Measurements from ENCODE around the gene DPT.

Gene DPT

DNA sequence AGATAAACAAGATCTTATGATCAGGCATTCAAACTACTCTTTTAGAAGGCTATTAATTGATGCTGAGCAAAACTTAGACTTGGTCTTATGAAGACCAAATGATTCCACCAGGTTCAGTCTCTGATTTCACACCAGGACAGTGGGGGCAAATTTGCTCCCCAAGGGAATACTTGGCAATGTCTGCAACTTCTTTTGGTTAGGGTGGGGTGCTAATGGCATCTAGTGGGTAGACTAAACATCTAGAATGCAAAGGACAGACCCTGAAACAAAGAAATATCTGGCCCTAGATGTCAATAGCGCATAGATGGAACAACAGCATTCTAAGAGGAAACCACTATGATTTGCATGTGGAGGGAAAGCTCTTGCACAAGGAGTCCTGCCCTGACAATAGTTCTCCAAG is 30.6 kb downstream of the DPT start:
- no peak for DNase-seq (ENCODE audit: extremely low read depth, low read depth)
- no peak for TF ChIP-seq CTCF (IDR thresholded peaks at IDR 0.05; ENCODE audit: low read depth, low read length)

GRCh38 chr1:168697356-168698126 is 31.5 kb downstream of the DPT start:
- TF ChIP-seq CTCF (IDR thresholded peaks at IDR 0.05; ENCODE audit: low read depth, low read length), result no peak
- no peak for DNase-seq (ENCODE audit: extremely low read depth, low read depth)

DNA sequence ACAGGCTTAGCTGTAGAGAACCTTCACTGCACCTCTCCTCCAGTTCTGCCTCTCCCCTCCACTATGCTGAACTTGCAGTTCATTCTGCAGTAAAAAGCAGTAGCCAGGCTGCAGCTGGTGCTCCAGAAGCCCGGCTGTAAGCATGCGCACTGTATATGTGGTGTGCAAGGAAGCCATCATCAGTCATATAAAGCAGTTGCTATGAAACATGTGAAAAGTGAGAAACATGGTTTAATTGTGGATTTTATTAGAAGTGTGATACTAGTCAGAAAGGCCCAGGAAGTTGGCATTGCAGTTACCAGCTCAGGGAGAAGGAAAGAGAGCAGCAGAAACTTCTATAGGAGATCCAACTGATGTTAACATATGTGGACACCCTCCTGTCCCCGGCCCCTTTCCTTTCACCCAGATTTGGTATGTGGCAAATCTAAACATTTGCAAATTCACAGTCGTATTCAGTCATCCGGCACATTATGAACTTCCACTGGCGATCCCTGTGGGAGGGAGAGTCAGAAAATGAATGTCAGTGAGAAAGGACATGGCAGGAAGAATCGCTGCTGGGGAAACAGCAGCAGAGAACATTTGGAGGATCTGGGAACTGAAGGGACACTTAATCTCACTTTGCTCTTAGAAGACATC is 32.8 kb downstream of the DPT start:
- no peak for DNase-seq (ENCODE audit: extremely low read depth, low read depth)
- TF ChIP-seq CTCF (IDR thresholded peaks at IDR 0.05; ENCODE audit: low read depth, low read length), result no peak

GRCh38 chr1:168693872-168694238 is 35.2 kb downstream of the DPT start:
- no peak for TF ChIP-seq CTCF (IDR thresholded peaks at IDR 0.05; ENCODE audit: low read depth, low read length)
- DNase-seq (ENCODE audit: extremely low read depth, low read depth), result no peak

- no peak for TF ChIP-seq CTCF (IDR thresholded peaks at IDR 0.05; ENCODE audit: low read depth, low read length)
- no peak for DNase-seq (ENCODE audit: extremely low read depth, low read depth)
These were observed 35.7 kb downstream of the DPT start for GRCh38 chr1:168693197-168693871.

- DNase-seq (ENCODE audit: extremely low read depth, low read depth), result no peak
These were observed 36.5 kb downstream of the DPT start for GRCh38 chr1:168692472-168692871.

More at GRCh38 chr1:168692472-168692871, 36.5 kb downstream of the DPT start:
- TF ChIP-seq CTCF (IDR thresholded peaks at IDR 0.05; ENCODE audit: low read depth, low read length), result no peak

Data from AG09319 (cell line).